22Rv1 (cell line): ENCODE results near the gene CDH2.

Experiments used
- CTCF ChIP-seq: fragments of 450-650 bp; IDR thresholded peaks from 2 replicates; pipeline ENCODE4 v1.5.1; 2017; ENCODE audit warnings: mild to moderate bottlenecking
- ZFX ChIP-seq: fragments of 450-650 bp; IDR thresholded peaks from 2 replicates; pipeline ENCODE4 v1.6.1; 2017; ENCODE audit warnings: antibody characterized with exemption, borderline replicate concordance

GRCh38 chr18:28136071-28136470, 40.9 kb downstream of the CDH2 start:
- TF ChIP-seq CTCF (no peak), ZFX (no peak)
